Measurements from ENCODE around the gene ITSN2.

ITSN2 gene

DNA sequence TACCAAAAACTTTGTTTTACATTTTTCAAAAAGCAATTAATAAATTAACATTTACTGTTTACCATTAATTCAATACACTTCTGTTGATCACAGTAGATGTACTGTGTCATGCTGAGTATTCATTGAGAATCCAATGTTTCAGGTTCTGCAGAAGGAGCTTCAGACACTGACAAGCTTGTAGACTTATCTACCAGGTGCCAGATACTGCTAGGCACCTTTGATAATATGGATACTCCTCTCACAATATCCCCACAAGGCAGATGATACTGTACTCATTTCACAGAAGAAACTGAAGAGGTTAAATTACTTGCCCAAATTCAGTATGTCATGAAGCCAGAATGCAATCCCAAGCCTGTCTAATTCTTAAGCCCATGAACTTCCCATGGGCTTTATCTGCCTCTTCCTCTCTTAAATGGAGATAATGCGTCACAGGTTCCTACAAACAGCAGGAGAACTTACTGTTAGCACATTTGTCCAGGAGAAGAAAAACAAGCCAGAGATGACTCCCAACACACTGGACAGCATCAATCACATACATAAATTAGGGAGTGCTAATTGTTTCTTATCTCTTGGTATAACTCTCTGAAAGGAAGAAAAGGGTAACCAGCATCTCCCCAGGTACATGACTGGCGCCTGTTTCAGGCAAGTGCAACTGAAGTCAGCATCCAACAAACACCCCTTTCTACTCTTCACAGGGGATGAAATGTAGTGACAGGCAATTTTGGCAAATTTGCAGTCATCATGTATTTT, 27.4 kb downstream of the ITSN2 start:
- no peak for DNase-seq (ENCODE audit: low spot score)

- DNase-seq (ENCODE audit: low spot score): no peak
These were observed 30.2 kb downstream of the ITSN2 start for GRCh38 chr2:24330161-24330560.

GRCh38 chr2:24329700-24330099, 30.6 kb downstream of the ITSN2 start:
- no peak for DNase-seq (ENCODE audit: low spot score)

- DNase-seq (ENCODE audit: low spot score): no peak
These were observed 32.3 kb downstream of the ITSN2 start for GRCh38 chr2:24328010-24328409.

DNA sequence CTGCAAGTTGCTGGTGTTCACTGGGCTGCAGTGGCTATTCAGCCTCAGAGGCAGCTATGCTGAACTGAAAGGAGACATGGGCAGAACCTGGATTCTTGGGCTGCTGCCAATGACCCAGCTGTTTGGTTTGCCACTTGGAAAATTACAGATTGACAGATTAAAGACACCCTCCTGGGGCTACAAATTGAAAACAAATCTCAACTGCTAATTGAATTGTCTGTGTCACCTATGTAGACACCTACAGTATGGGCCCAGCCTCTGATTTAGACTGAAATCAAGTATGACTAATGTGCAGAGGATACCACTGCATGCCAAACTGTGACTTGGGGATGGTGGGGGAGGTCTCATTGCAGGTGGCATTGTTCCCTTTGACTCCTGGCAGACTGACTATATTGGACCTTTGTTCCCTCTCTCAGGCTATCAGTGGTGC, 42.8 kb downstream of the ITSN2 start:
- no peak for DNase-seq (ENCODE audit: low spot score)

- no peak for DNase-seq (ENCODE audit: low spot score)
These were observed 44.7 kb downstream of the ITSN2 start for GRCh38 chr2:24315669-24316068.

GRCh38 chr2:24313744-24314632, 46.3 kb downstream of the ITSN2 start:
- no peak for DNase-seq (ENCODE audit: low spot score)

- no peak for DNase-seq (ENCODE audit: low spot score)
These were observed 52.4 kb downstream of the ITSN2 start for GRCh38 chr2:24307961-24308360.

DNA sequence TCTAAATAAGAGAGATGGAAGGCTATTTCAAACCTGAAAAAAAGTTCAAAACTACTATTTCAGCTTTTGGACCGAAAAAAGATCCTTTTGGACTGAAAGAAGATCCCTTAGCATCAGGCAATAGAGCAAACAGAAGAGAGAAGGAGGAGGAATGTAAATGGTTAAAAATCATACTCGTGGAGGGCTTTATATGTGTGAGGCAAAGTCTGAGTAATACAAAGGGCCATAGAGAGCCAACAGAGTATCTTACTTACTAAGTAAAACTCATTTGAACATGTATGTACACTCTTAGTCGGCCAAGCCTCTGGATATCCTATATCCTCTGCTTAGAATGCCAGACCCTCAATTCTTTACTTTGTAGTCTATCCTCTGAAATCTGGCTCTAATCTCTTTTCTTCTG, 55.7 kb downstream of the ITSN2 start:
- no peak for DNase-seq (ENCODE audit: low spot score)

GRCh38 chr2:24304098-24304497, 56.2 kb downstream of the ITSN2 start:
- DNase-seq (ENCODE audit: low spot score): peak; percentile 41

DNA sequence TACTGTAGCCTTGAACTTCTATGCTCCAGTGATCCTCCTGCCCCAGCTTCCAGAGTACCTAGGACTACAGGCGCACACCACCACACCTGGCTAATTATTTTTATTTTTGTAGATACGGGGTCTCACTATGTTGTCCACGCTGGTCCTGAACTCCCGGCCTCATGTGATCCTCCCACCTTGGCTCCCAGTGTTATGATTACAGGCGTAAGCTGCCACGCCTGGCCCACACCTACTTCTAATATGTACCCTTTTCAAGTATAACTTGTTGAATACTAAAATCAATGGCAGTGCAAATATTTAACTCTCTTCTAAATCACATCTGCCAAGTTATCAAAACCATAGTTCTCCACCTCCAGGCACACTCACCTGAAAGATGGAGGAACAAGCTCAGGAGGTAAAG, 58.7 kb downstream of the ITSN2 start:
- DNase-seq (ENCODE audit: low spot score): no peak

GRCh38 chr2:24297663-24298062, 62.7 kb downstream of the ITSN2 start:
- no peak for DNase-seq (ENCODE audit: low spot score)

- no peak for DNase-seq (ENCODE audit: low spot score)
These were observed 73.2 kb downstream of the ITSN2 start for GRCh38 chr2:24287171-24287570.

- DNase-seq (ENCODE audit: low spot score): no peak
These were observed 74.7 kb downstream of the ITSN2 start for GRCh38 chr2:24285484-24286152.

- no peak for DNase-seq (ENCODE audit: low spot score)
These were observed 79.7 kb downstream of the ITSN2 start for GRCh38 chr2:24280645-24281044.

DNA sequence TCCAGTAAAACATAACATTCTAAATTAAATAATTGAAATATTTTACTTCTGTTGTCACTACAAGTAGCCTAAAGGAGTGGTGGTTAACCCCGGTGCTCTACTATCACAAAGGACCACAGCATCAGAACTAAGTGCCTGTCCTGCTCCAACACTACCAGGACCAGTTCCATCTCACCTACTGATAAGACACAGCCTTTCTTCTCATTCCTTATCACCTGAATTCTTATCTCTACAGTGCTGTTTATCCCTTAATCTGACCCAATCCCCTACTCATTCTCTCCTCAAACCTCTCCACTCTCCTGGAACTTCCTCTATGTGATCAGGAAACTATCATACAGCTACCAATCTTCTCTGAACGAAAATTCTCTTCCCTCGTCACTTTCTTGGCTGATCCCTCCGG, 80.2 kb downstream of the ITSN2 start:
- no peak for DNase-seq (ENCODE audit: low spot score)

DNA sequence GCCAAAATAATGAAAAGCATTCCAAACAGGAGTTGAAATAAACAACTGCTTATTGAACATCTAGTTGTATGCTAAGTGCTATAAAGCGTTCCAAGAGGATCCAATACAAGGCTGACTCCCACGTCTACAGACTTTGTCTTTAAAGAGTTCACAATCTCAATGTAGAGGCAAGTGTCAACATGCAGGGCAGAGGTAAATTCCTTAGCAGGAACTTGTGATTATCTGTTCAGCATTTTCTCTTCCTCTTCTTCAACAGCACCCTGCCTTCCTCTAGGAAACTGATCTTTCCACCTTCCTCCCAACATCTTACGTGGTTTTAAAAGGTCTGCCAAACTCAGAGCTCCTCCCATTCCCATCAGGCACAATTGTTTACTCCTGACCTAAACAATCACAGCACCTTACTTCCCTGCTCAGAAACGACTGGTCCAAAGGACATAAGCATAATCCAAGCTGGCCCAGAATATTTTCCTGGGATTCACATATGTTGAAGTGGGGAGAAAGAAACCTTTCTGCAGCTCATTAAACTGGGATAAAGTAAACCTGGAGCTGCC, 83.9 kb downstream of the ITSN2 start:
- DNase-seq (ENCODE audit: low spot score): no peak

DNA sequence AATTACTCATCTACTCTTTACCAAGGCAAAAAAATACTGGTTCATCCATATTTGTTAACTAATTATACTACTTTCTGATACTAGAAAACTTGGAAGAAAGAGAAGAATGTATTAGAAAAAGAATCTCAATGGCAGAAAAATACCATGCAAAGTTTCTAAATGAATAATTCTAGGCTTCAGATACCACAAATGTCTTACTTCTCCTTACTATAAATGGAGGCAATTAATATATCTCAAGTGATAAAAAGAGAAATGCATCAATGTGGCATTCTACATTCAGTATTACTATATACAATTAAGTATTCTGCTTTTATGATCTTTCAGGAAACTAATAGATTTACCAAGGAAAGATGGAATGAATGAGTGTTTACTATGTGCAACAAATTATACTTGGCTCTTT, 85.5 kb downstream of the ITSN2 start:
- DNase-seq (ENCODE audit: low spot score): no peak

- DNase-seq (ENCODE audit: low spot score): no peak
These were observed 86.7 kb downstream of the ITSN2 start for GRCh38 chr2:24273598-24273997.

DNA sequence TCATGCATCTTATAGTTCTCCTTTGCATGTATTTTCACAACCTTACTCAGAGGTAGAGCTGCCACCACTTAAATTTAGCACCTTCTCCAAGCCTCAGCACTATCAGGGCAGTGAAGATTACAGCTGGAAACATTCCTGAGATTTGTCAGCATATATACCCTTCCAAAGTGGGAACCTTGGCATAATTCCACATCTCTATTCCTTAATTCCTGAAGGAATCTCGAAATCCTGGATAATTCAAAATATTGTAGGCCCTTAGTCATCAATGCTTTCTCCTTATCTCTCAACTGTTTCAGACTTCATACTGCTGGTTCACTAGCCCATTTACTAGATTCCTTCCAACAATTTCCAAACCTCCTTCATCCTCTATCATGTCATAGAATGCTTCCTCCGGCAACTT, 87.4 kb downstream of the ITSN2 start:
- DNase-seq (ENCODE audit: low spot score): no peak

DNA sequence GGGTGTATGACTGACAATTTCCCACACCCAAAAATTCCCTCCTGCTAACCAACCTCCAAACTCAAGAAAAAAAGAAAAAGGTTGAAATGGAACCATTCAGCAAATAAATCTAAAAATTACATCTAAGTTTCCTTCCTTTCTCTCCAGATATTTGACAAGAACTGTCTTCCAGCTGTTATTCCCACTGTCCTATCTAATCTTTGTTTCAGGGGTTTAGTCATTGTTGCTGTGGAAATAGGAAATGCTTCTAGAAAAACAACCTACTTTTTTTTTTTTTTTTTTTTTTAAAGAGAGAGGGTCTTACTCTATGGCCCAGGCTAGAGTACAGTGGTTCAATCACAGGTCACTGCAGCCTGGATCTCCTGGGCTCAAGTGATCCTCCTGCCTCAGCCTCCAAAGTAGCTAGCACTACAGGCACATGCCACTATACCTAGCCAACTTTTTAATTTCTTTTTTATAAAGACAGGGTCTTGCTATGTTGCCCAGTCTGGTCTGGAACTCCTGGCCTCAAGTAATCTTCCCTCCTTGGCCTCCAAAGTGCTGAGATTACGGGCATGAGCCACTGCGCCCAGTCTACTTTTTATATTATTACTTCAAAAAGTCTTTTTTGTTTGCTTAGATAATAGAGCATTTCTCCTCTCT, 88.1 kb downstream of the ITSN2 start:
- no peak for DNase-seq (ENCODE audit: low spot score)

GRCh38 chr2:24269265-24269664, 91.1 kb downstream of the ITSN2 start:
- no peak for DNase-seq (ENCODE audit: low spot score)
